Vagina (tissue), 2 donors: ENCODE data around the gene SLC18A3. TPM values are rescaled to one million over a fixed set of nuclear protein-coding genes. Genes with fewer than 3 reads are reported as not detected.

Source experiments
- DNase-seq, 2 donors: peaks; one replicate each; pipeline ENCODE4 v3.0.0-alpha.2; 2017; ENCODE audit errors: extremely low spot score in 2 of 2
- H3K27ac ChIP-seq: fragments of 200-600 bp; sonication (generic); one replicate; pipeline ENCODE4 v1.5.1; 2019
- H3K27me3 ChIP-seq: fragments of 200-600 bp; sonication (generic); one replicate; pipeline ENCODE4 v1.5.1; 2019
- H3K36me3 ChIP-seq, 2 donors: fragments of 200-600 bp; sonication (generic); one replicate each; pipeline ENCODE4 v1.5.1; 2017 to 2019
- H3K4me1 ChIP-seq: fragments of 200-600 bp; sonication (generic); one replicate; pipeline ENCODE4 v1.5.1; 2019
- H3K4me3 ChIP-seq, 2 donors: fragments of 200-600 bp; sonication (generic); 1 replicate in 1 of 2; 2 replicates in 1 of 2; pipeline ENCODE4 v1.5.1; 2016 to 2019
- H3K9me3 ChIP-seq: fragments of 200-600 bp; sonication (generic); one replicate; pipeline ENCODE4 v1.5.1; 2019
- POLR2A ChIP-seq, 2 donors: fragments of 450-650 bp; IDR thresholded peaks; one replicate each; pipeline ENCODE4 v1.6.1; 2017; ENCODE audit warnings: antibody characterized with exemption in 2 of 2, mild to moderate bottlenecking in 2 of 2, moderate library complexity in 2 of 2
- POLR2AphosphoS5 ChIP-seq, 2 donors: sonication (generic); formaldehyde crosslinking; IDR thresholded peaks; one replicate each; pipeline ENCODE4 v1.9.0; 2017; ENCODE audit warnings: antibody characterized with exemption in 2 of 2, mild to moderate bottlenecking in 2 of 2, low read depth in 1 of 2; ENCODE audit not compliant: insufficient read depth in 1 of 2
- intact Hi-C: fragments of 100-400 bp; cut with DNase I; formaldehyde crosslinking; loops from one replicate; pipeline ENCODE4 v1.15.1; 2023
- total RNA-seq: library from RNA; depleted of rRNA; stranded (reverse); fragments of >200 nt; gene quantifications from one replicate; pipeline ENCODE4 v1.2.3, GENCODE V29; 2016
- TF ChIP-seq, protein P1 (sequence below), 3 experiments: fragments of 450-650 bp in 2 of 3; fragments of 200-600 bp in 1 of 3; sonication (generic) in 1 of 3; IDR thresholded peaks; one replicate each; pipeline ENCODE4 v1.5.1; 2017 to 2019; ENCODE audit warnings: antibody characterized with exemption in 3 of 3, mild to moderate bottlenecking in 2 of 3, moderate library complexity in 2 of 3

SLC18A3 gene
- total RNA-seq, result 0.49 TPM

DNA sequence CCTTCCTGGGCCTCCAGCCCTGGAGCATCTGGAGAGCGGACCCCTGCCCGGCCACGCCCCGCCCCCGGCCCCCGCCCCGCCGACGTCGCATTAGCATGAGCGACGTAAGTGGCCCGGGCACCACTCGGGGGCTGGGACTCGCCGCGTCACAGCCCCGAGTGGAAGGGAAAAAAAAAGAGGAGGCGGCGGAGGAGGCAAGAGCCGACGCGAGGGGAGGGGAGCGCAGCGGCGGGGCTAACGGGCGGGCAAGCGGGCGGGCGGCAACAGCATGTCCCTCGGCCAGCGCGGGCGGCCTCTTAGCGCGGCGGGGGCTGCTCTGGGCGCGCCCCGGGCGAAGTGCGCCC, at the start of gene SLC18A3:
Gene SLC18A3, plus strand, starts transcription at position 197 of the 344 bp plus-strand sequence. CDS start 431 bp downstream, outside the sequence.
- Histone ChIP-seq H3K27ac (no peak within 1 kb of the TSS), H3K36me3 (no peaks in the 10 kb centered on the region), H3K9me3 (no peaks in the 10 kb centered on the region), H3K27me3 (peaks cover 12% of the 10 kb centered on the region), H3K4me3 (peak within 1 kb of the TSS in 1 of 2 donors; percentile 10), H3K4me1 (peaks cover 36% of the 10 kb centered on the region)
- no peak for TF ChIP-seq POLR2AphosphoS5 (IDR thresholded peaks at IDR 0.05; ENCODE audit: insufficient read depth in 1 of 2, low read depth in 1 of 2)
- TF ChIP-seq, protein P1, sequence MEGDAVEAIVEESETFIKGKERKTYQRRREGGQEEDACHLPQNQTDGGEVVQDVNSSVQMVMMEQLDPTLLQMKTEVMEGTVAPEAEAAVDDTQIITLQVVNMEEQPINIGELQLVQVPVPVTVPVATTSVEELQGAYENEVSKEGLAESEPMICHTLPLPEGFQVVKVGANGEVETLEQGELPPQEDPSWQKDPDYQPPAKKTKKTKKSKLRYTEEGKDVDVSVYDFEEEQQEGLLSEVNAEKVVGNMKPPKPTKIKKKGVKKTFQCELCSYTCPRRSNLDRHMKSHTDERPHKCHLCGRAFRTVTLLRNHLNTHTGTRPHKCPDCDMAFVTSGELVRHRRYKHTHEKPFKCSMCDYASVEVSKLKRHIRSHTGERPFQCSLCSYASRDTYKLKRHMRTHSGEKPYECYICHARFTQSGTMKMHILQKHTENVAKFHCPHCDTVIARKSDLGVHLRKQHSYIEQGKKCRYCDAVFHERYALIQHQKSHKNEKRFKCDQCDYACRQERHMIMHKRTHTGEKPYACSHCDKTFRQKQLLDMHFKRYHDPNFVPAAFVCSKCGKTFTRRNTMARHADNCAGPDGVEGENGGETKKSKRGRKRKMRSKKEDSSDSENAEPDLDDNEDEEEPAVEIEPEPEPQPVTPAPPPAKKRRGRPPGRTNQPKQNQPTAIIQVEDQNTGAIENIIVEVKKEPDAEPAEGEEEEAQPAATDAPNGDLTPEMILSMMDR (IDR thresholded peaks at IDR 0.05), result no peak
- TF ChIP-seq POLR2A (IDR thresholded peaks at IDR 0.05), result no peak
- intact Hi-C loops, result no loop called here
- DNase-seq, result no peak

GRCh38 chr10:49560526-49560925, 49.6 kb upstream of the SLC18A3 start:
- H3K4me3 ChIP-seq, result no peak overlapping the region
- H3K36me3 ChIP-seq, result no peaks in the 10 kb centered on the region
- TF ChIP-seq POLR2A (IDR thresholded peaks at IDR 0.05) (no peak), POLR2AphosphoS5 (IDR thresholded peaks at IDR 0.05; ENCODE audit: insufficient read depth in 1 of 2, low read depth in 1 of 2) (no peak)
- TF ChIP-seq, protein P1 (IDR thresholded peaks at IDR 0.05), result no peak
- no peak for DNase-seq
- H3K4me1 ChIP-seq, result no peaks in the 10 kb centered on the region
- no peaks in the 10 kb centered on the region for H3K9me3 ChIP-seq
- intact Hi-C loops, result no loop called here
- H3K27me3 ChIP-seq, result no peaks in the 10 kb centered on the region
- no peak overlapping the region for H3K27ac ChIP-seq

- intact Hi-C loops, result no loop called here
- Histone ChIP-seq H3K4me3 (no peak overlapping the region), H3K27ac (no peak overlapping the region), H3K9me3 (no peaks in the 10 kb centered on the region), H3K4me1 (no peaks in the 10 kb centered on the region), H3K36me3 (no peaks in the 10 kb centered on the region), H3K27me3 (no peaks in the 10 kb centered on the region)
- no peak for TF ChIP-seq POLR2AphosphoS5 (IDR thresholded peaks at IDR 0.05; ENCODE audit: insufficient read depth in 1 of 2, low read depth in 1 of 2)
- TF ChIP-seq, protein P1 (IDR thresholded peaks at IDR 0.05), result no peak
- TF ChIP-seq POLR2A (IDR thresholded peaks at IDR 0.05), result no peak
- DNase-seq, result no peak
Observed at GRCh38 chr10:49562893-49563292, 47.2 kb upstream of the SLC18A3 start.

DNA sequence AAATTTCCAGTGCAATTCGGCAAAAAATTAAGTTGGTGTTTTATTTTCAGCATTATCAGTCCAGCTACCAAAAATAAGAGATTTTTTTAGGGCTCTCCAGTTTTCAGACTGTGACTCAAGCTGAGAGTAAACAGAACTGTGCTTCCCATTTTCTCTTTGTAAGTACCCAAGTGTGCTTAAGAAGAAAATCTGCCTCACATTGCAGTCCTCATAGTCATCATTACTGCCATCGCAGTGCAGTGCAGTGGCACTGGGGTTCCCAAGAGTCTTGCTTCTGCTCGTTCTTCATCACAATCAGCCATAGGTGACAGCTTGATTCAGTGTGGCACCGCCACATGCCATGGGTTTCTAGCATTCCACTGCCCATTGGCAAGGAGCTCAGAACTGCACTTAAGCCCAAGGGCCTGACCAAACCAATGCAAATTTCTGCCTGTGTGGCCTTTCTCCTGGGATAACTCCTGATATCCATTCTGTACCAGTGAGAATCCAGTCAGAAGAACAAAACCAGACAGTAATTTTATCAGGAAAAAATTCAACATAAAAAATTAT, 45.6 kb upstream of the SLC18A3 start:
- H3K36me3 ChIP-seq, result no peaks in the 10 kb centered on the region
- no peaks in the 10 kb centered on the region for H3K4me1 ChIP-seq
- DNase-seq, result no peak
- no peak overlapping the region for H3K4me3 ChIP-seq
- no peaks in the 10 kb centered on the region for H3K9me3 ChIP-seq
- no peak overlapping the region for H3K27ac ChIP-seq
- no peaks in the 10 kb centered on the region for H3K27me3 ChIP-seq
- intact Hi-C loops, result no loop called here
- TF ChIP-seq POLR2AphosphoS5 (IDR thresholded peaks at IDR 0.05; ENCODE audit: insufficient read depth in 1 of 2, low read depth in 1 of 2) (no peak), POLR2A (IDR thresholded peaks at IDR 0.05) (no peak)
- TF ChIP-seq, protein P1 (IDR thresholded peaks at IDR 0.05), result no peak

- TF ChIP-seq, protein P1 (IDR thresholded peaks at IDR 0.05), result no peak
- no peak for TF ChIP-seq POLR2AphosphoS5 (IDR thresholded peaks at IDR 0.05; ENCODE audit: insufficient read depth in 1 of 2, low read depth in 1 of 2)
- TF ChIP-seq POLR2A (IDR thresholded peaks at IDR 0.05), result no peak
- Histone ChIP-seq H3K4me3 (no peak overlapping the region), H3K4me1 (no peaks in the 10 kb centered on the region), H3K27ac (no peak overlapping the region), H3K9me3 (no peaks in the 10 kb centered on the region), H3K36me3 (no peaks in the 10 kb centered on the region), H3K27me3 (no peaks in the 10 kb centered on the region)
- intact Hi-C loops, result no loop called here
- no peak for DNase-seq
Observed at GRCh38 chr10:49567810-49568209, 42.3 kb upstream of the SLC18A3 start.
